NCI-H2029 (cell line): Measurements from ENCODE around the gene NUP153.
A peak's percentile ranks its signal among the peaks of the same experiment; 100 is the strongest.

Experiments
- DNase-seq: peaks from one replicate; lab custom pipeline; 2025; lab: John Stamatoyannopoulos, UW

NUP153 gene

GRCh38 chr6:17662585-17662984, 44.1 kb downstream of the NUP153 start:
- no peak for DNase-seq

DNA sequence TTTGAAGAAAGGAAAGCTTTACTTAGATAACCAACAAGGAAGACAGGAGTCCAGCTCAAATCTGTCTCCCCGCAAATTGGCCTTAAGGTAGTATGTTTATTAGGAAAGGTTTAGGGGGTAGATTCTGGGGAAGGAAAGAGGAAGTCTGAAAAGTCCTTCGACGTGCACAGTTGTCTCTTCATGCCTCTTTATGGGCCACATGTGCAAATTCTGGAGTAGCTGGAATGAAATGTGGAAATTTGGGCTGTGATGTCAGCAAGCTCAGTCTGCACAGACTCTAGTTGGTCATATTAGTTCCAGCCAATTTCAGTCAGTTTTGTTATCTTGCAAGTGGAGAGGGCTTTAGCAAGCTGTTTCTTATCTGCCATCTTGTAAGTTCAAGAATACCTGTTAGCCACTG, 50.1 kb downstream of the NUP153 start:
- DNase-seq = no peak

DNA sequence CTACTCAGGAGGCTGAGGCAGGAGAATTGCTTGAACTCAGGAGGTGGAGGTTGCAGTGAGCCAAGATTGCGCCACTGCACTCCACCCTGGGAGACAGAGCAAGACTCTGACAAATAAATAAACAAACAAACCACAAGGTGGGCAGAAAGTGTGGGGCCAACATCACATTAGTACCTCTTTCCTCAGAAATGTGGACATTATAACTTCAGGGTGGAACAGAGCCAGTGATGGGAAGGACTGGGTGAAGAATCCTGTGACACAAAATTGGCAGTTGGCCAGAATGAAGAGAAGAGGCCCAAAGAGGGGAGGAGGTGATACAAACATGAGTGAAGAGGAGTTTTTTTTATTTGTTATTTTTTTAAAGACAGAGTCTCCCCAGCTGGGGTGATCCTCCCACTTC, 50.6 kb downstream of the NUP153 start:
- peak; percentile 39 for DNase-seq

- DNase-seq = no peak
Measured at GRCh38 chr6:17653198-17653882, 53.4 kb downstream of the NUP153 start.

DNA sequence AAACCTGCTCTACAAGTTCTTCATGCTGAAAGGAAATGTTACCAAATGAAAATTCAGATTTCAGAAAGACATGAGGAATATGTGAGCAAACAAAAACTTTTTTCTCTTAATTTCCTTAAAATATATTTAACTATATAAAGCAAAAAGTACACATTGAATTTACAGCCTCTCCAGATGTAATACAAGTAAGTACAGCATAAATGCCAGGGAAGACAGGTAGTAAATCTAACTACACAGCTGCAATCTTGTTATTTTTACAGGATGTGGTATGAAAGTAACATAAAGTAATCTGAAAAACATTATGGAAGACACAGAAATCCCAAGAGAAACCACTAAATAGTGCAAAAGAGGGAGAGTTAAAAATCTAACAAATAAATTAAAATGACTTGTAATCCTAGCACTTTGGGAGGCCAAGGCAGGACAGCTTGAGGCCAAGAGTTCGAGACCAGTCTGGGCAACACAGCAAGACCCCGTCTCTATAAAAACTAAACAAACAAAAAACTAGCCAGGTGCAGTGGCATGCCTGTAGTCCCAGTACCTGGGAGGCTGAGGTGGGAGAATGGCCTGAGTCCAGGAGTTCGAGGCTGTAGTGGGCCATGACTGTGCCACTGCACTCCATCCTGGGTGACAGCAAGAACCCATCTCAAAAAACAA, 55.9 kb downstream of the NUP153 start:
- DNase-seq = no peak

DNA sequence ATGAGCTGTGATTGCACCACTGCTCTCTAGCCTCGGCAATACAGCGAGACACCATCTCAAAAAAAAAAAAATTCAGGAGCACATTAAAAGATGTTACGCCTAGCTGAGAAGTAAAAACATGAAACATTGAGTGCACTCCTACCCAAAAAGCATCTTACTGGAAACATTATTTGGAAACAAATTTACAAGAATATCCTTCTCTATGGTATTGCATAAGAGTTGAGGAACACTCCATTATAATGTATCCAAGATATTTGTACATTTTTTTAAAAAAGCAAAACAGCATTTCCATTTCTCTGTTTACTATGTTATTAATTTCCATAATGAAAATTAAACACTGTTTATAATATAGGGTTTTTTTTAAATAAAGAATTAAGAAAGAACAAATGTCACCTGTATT, 58.0 kb downstream of the NUP153 start:
- no peak for DNase-seq

DNA sequence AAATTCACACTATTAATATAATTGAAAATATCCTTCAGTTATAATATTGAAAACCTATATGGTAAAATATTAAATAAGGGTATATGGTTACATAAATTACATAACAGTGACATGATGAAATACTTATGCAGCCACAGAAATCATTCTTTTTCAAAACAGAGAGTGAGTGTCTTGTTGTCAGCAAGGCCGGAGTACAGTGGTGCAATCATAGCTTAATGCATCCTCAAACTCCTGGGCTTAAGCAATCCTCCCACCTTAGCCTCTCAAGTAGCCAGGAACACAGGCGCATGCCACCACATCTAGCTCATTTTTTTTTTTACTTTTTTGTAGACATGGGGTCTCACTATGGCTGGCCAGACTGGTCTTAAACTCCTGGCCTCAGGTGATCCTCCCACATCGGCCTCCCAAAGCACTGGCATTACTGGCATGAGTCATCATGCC, 66.2 kb downstream of the NUP153 start:
- no peak for DNase-seq

- no peak for DNase-seq
Measured at GRCh38 chr6:17638212-17638715, 68.5 kb downstream of the NUP153 start.

DNA sequence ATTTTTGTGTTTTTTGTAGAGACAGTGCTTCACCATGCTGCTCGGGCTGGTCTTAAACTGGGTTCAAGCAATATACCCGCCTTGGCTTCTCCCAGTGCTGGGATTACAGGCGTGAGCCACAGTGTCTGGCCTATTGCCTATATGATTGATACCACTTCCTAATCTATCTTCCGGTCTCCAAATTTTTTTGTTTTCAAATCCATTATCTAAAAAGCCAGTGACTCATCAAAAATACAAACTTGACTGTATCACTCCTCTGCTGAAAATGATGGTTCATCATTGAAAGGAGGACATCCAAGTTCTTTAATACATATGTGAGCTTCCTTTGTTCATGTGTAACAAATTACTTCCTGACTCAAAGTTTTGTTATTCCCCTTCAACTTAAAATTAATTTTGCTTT, 71.2 kb downstream of the NUP153 start:
- DNase-seq = no peak

DNA sequence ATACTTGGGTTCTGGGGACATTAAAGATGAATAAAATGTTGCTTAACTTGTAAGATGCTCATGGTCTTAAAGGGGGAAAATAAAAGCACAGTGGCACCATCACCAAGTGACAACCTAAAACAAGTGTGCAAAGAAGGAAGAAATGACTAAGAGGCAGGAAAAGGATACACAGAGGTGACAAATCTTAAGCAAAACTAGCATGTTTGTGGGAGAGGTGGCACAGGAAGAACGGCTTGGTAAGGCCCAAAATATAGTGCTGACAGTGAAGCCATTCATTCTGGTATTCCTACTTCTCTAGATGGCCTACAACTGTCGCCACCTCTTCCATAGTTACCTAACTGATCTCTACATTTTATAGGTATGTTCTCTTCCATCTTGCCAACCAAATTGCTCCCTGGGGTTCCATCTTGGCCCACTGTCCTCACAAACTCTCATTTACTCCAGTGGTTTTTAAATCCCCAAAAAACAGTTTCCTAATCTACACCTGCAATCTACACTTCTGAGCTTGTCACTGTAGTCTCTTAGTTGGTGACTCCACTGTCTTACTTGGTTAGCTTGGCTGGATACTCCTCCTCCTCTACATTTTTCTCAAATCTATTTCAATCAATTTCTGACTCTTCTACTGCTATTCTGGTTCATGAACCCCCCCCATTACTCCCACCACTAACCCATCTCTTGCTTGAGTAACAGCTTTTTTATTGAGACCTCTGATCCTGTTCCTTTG, 73.1 kb downstream of the NUP153 start:
- no peak for DNase-seq

DNA sequence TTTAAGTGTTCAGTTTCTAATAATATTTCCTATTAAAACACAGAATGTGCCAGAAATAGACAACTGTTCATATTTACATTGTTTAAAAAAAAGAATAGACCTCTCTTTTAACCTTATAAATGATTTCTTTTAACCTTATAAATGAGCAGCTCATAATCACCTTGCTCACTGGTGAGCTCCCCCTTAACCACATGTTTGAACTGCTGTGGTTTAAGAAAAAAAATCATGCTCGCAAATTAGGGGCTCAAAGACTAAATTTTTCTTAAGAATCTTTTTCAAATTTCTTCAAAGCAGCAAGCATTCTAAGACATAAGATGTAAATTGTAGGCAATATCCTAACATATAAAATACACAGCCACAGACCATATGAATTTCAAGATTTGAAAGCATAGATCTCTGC, 73.8 kb downstream of the NUP153 start:
- no peak for DNase-seq

- no peak for DNase-seq
Measured at GRCh38 chr6:17630511-17631073, 76.1 kb downstream of the NUP153 start.

GRCh38 chr6:17629824-17630510, 76.8 kb downstream of the NUP153 start:
- DNase-seq = no peak

DNA sequence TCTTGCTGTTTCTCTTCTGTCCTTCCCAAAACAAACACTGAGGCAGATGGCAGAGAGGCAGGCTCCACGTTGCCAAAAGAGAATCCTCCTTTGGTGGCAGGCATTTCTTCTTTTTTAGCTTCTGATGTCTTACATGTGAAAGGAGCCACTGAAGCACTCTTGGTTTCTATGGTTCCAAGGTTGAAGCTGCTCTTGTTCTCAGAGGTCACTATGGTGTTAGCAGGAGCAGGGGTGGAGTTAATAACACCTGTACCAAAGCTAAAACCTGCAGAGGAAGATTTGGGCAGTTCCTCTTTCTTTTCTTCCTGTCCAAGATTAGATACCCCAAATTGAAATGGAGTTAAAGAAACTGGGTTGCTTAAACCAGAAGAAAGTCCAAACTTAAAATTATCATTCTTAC, 77.9 kb downstream of the NUP153 start:
- no peak for DNase-seq

- no peak for DNase-seq
Measured at GRCh38 chr6:17624396-17624795, 82.3 kb downstream of the NUP153 start.

- DNase-seq = no peak
Measured at GRCh38 chr6:17622144-17622543, 84.6 kb downstream of the NUP153 start.

- DNase-seq = no peak
Measured at GRCh38 chr6:17621003-17621402, 85.7 kb downstream of the NUP153 start.

DNA sequence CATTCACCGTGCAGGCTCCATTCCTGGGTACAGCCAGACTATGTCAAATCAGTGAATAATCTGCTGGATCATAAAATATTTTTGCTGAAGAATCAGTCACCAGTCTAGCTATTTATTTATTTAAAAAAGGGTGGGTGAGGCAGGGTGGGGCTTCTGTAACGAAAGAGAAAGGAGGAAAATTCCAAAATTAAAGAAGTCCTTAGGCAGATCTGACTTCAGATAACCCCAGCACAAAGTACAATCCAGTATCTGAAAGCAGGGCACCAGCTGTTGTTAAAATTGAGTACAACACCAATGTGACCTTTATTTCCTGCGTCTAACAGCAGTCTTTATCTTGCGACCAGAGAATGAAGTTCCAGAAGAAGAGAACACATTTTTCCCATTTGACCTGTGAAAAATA, 90.9 kb downstream of the NUP153 start:
- DNase-seq = no peak

- no peak for DNase-seq
Measured at GRCh38 chr6:17612048-17612447, 94.7 kb downstream of the NUP153 start.

- DNase-seq = no peak
Measured at GRCh38 chr6:17610835-17611234, 95.9 kb downstream of the NUP153 start.

DNA sequence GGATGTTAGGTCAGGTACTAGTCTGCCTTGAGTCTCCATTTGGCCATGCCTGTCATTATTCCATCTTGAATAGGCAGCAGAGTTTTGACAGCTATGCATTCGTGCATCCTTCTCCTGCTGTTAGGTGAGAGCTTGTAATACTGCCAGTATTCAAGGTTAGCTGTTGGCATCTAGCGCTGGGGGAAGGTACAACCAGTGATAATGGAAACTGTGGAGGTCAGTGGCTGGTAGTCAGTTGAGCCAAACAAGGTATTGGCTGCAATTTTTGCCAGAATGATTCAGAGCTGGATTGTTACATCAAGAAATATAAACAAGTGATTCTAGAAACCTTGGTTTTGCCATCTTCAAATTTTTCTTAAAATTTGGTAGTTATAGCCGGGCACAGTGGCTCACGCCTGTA, 100.1 kb downstream of the NUP153 start:
- DNase-seq = no peak

- DNase-seq = no peak
Measured at GRCh38 chr6:17602888-17603287, 103.8 kb downstream of the NUP153 start.
